IMR-90 (cell line): Measurements from ENCODE around the gene ANKRD34C. TPM values are rescaled to one million over a fixed set of nuclear protein-coding genes. Genes with fewer than 3 reads are reported as not detected.

Source experiments
- ATAC-seq: fragments of 200-7000 bp; cut with Tn5 transposase; 2 replicates; pipeline ENCODE4 v1.9.1; 2020; ENCODE audit warnings: low read depth, mild to moderate bottlenecking, moderate library complexity
- Bru-seq: library from RNA; stranded (reverse); fragments of 400-500 nt; gene quantifications from one replicate; lab custom pipeline; 2021; lab: Mats Ljungman, UMichigan
- BruChase-seq, 2 experiments: library from RNA; stranded (reverse); fragments of 400-500 nt; gene quantifications; one replicate each; lab custom pipeline; 2021; lab: Mats Ljungman, UMichigan
- BruUV-seq: library from RNA; stranded (reverse); fragments of 400-500 nt; replicated peaks from 2 replicates; lab custom pipeline; 2021; lab: Mats Ljungman, UMichigan
- CTCF ChIA-PET: fragments of 300-600 bp; formaldehyde crosslinking; extraction: SDS; loops from one replicate; lab custom pipeline; 2021; ENCODE audit warnings: antibody characterized with exemption; lab: Yijun Ruan, JAX
- POLR2A ChIA-PET: fragments of 300-600 bp; sonication (Branson Sonifier 250); formaldehyde crosslinking; loops from one replicate; lab custom pipeline; 2022; ENCODE audit warnings: antibody characterized with exemption; ENCODE audit not compliant: unreplicated experiment; lab: Charles Lee
- DNase-seq: peaks from one replicate; pipeline ENCODE4 v3.0.0; 2013
- H2AFZ ChIP-seq: replicated peaks from 2 replicates; pipeline ENCODE3; 2013; ENCODE audit warnings: low read length, mild to moderate bottlenecking; ENCODE audit not compliant: poor library complexity
- H2AK5ac ChIP-seq: 2 replicates; pipeline ENCODE4 v1.6.1; 2013; ENCODE audit warnings: low read depth, low read length, inconsistent platforms
- H2AK9ac ChIP-seq: replicated peaks from 2 replicates; pipeline ENCODE3; 2013; ENCODE audit warnings: mild to moderate bottlenecking, low read depth, low read length, moderate library complexity; ENCODE audit not compliant: poor library complexity
- H2BK120ac ChIP-seq: 2 replicates; pipeline ENCODE4 v1.6.1; 2013; ENCODE audit warnings: low read depth, low read length, inconsistent platforms
- H2BK15ac ChIP-seq: 3 replicates; pipeline ENCODE4 v1.6.1; 2013; ENCODE audit warnings: low read depth, low read length, inconsistent platforms
- H2BK20ac ChIP-seq: 2 replicates; pipeline ENCODE4 v1.6.1; 2013; ENCODE audit warnings: low read depth, mild to moderate bottlenecking, inconsistent platforms, low read length, moderate library complexity
- H2BK5ac ChIP-seq: 2 replicates; pipeline ENCODE4 v1.6.1; 2013; ENCODE audit warnings: mild to moderate bottlenecking, low read depth, low read length, inconsistent platforms; ENCODE audit not compliant: poor library complexity, severe bottlenecking
- H3K14ac ChIP-seq: replicated peaks from 2 replicates; pipeline ENCODE4 v1.6.1; 2013; ENCODE audit warnings: low read depth, low read length, inconsistent platforms
- H3K18ac ChIP-seq: 2 replicates; pipeline ENCODE4 v1.6.1; 2013; ENCODE audit warnings: low read depth, low read length, control low read depth
- H3K23ac ChIP-seq: 2 replicates; pipeline ENCODE4 v1.6.1; 2013; ENCODE audit warnings: low read depth, low read length, inconsistent platforms
- H3K27ac ChIP-seq: 2 replicates; pipeline ENCODE4 v1.5.1; 2013; ENCODE audit warnings: mild to moderate bottlenecking, control low read depth, low read length; ENCODE audit not compliant: insufficient read depth
- H3K27me3 ChIP-seq: 2 replicates; pipeline ENCODE4 v1.6.1; 2013; ENCODE audit warnings: low read length; ENCODE audit not compliant: control insufficient read depth, insufficient read depth
- H3K36me3 ChIP-seq: 2 replicates; pipeline ENCODE4 v1.6.1; 2013; ENCODE audit warnings: low read length, mixed read lengths; ENCODE audit not compliant: control insufficient read depth, insufficient read depth
- H3K4ac ChIP-seq: 2 replicates; pipeline ENCODE4 v1.6.1; 2013; ENCODE audit warnings: low read depth, low read length, inconsistent platforms
- H3K4me1 ChIP-seq: 2 replicates; pipeline ENCODE4 v1.6.1; 2013; ENCODE audit warnings: low read length, mixed read lengths; ENCODE audit not compliant: control insufficient read depth, insufficient read depth
- H3K4me2 ChIP-seq: 2 replicates; pipeline ENCODE4 v1.6.1; 2013; ENCODE audit warnings: low read depth, mild to moderate bottlenecking, control low read depth, low read length, moderate library complexity
- H3K4me3 ChIP-seq: 2 replicates; pipeline ENCODE4 v1.5.1; 2013; ENCODE audit warnings: low read depth, mild to moderate bottlenecking, control low read depth, low read length, moderate library complexity; ENCODE audit not compliant: insufficient read depth
- H3K56ac ChIP-seq: 2 replicates; pipeline ENCODE4 v1.6.1; 2013; ENCODE audit warnings: low read length, inconsistent platforms; ENCODE audit not compliant: insufficient read depth; ENCODE audit errors: extremely low read depth
- H3K79me1 ChIP-seq, 2 experiments: 2 replicates each; pipeline ENCODE4 v1.6.1; 2013; ENCODE audit warnings: low read length in 2 of 2, inconsistent platforms in 1 of 2, low read depth in 1 of 2
- H3K9ac ChIP-seq: 2 replicates; pipeline ENCODE4 v1.6.1; 2013; ENCODE audit warnings: low read depth, low read length, control low read depth
- H3K9me1 ChIP-seq: 2 replicates; pipeline ENCODE4 v1.6.1; 2013; ENCODE audit warnings: low read length, inconsistent platforms; ENCODE audit not compliant: insufficient read depth
- H3K9me3 ChIP-seq: 2 replicates; pipeline ENCODE4 v1.6.1; 2013; ENCODE audit warnings: low read length; ENCODE audit not compliant: control insufficient read depth, insufficient read depth
- H4K20me1 ChIP-seq: 2 replicates; pipeline ENCODE4 v1.6.1; 2013; ENCODE audit warnings: low read length, inconsistent platforms; ENCODE audit not compliant: insufficient read depth
- H4K5ac ChIP-seq: 2 replicates; pipeline ENCODE4 v1.6.1; 2013; ENCODE audit warnings: mild to moderate bottlenecking, low read depth, low read length, control low read depth
- H4K8ac ChIP-seq, 2 experiments: 2 replicates each; pipeline ENCODE4 v1.6.1; 2013; ENCODE audit warnings: low read depth in 2 of 2, low read length in 2 of 2, control low read depth in 1 of 2, inconsistent platforms in 1 of 2
- H4K91ac ChIP-seq: 2 replicates; pipeline ENCODE4 v1.6.1; 2013; ENCODE audit warnings: low read depth, low read length, inconsistent platforms; ENCODE audit not compliant: insufficient read depth
- CEBPB ChIP-seq: IDR thresholded peaks from 2 replicates; pipeline ENCODE4 v1.6.1; 2012; ENCODE audit warnings: low read depth, low read length, improper control_type of control experiment
- CHD1 ChIP-seq: IDR thresholded peaks from 2 replicates; pipeline ENCODE4 v1.6.1; 2012; ENCODE audit warnings: low read depth, low read length, improper control_type of control experiment
- FOS ChIP-seq: fragments of 150-350 bp; IDR thresholded peaks from 2 replicates; pipeline ENCODE4 v1.6.1; 2016; ENCODE audit warnings: low read depth, low read length
- MAFK ChIP-seq: IDR thresholded peaks from 2 replicates; pipeline ENCODE4 v1.6.1; 2012; ENCODE audit warnings: low read depth, low read length, improper control_type of control experiment
- NFE2L2 ChIP-seq: fragments of 150-350 bp; IDR thresholded peaks from 2 replicates; pipeline ENCODE4 v1.6.1; 2016; ENCODE audit warnings: low read depth, mild to moderate bottlenecking, low read length
- POLR2A ChIP-seq: IDR thresholded peaks from 2 replicates; pipeline ENCODE4 v1.6.1; 2012; ENCODE audit warnings: mild to moderate bottlenecking, low read depth, low read length
- RAD21 ChIP-seq: IDR thresholded peaks from 2 replicates; pipeline ENCODE4 v1.6.1; 2012; ENCODE audit warnings: low read length, improper control_type of control experiment
- RFX5 ChIP-seq: IDR thresholded peaks from 2 replicates; pipeline ENCODE4 v1.8.0; 2012; ENCODE audit warnings: low read depth, mild to moderate bottlenecking, low read length, moderate library complexity
- SMC3 ChIP-seq: fragments of 150-350 bp; IDR thresholded peaks from 2 replicates; pipeline ENCODE4 v1.6.1; 2016; ENCODE audit warnings: low read depth, mild to moderate bottlenecking, antibody characterized with exemption, low read length, moderate library complexity
- WGBS, 2 experiments: methylation state at CpG; one replicate each; pipeline versions ENCODE4 v1.1.5 to v1.1.7; 2013; ENCODE audit warnings: missing lambda C conversion rate in 2 of 2; ENCODE audit not compliant: insufficient read length in 1 of 2; ENCODE audit errors: extremely low coverage in 2 of 2; 5-methylcytosine and 5-hydroxymethylcytosine counted together
- dilution Hi-C: fragments of 300-500 bp; cut with HindIII; formaldehyde crosslinking; loops from one replicate; pipeline ENCODE4 v1.14.3; 2018; ENCODE audit warnings: low sequenced_read_pairs; ENCODE audit not compliant: unreplicated experiment
- in situ Hi-C: fragments of 300-500 bp; cut with MboI; formaldehyde crosslinking; loops from 3 replicates; pipeline ENCODE4 v1.14.3; 2019; ENCODE audit warnings: low sequenced_read_pairs, inconsistent platforms, mixed read lengths
- intact Hi-C: fragments of 100-400 bp; cut with micrococcal nuclease; formaldehyde crosslinking; loops from 2 replicates; pipeline ENCODE4 v1.10.0; 2022
- long read RNA-seq: library from polyadenylated mRNA; unstranded; transcript quantifications from one replicate; pipeline ENCODE4 v2.0.0, GENCODE V29; 2021; ENCODE audit not compliant: unreplicated experiment
- polyA plus RNA-seq, 3 experiments: library from polyadenylated mRNA; depleted of rRNA; stranded (reverse); fragments of >200 nt; gene quantifications; 2 replicates each; pipeline ENCODE4 v1.2.3, GENCODE V29; 2012; ENCODE audit warnings: low replicate concordance in 1 of 3
- total RNA-seq: library from RNA; depleted of rRNA; stranded (reverse); fragments of >200 nt; gene quantifications from 2 replicates; pipeline ENCODE4 v1.2.3, GENCODE V29; 2012; rRNA removed
- TF ChIP-seq, protein P1 (sequence below): fragments of 150-350 bp; IDR thresholded peaks from 2 replicates; pipeline ENCODE4 v1.6.1; 2017; ENCODE audit warnings: mild to moderate bottlenecking, antibody characterized with exemption, low read length, low read depth

Gene ANKRD34C
- not detected in 2 replicates for total RNA-seq
- not detected in 2 replicates for polyA plus RNA-seq (2012; rRNA removed)
- polyA plus RNA-seq (2012; cell fraction: cytosol; rRNA removed): not detected in 2 replicates
- polyA plus RNA-seq (2012; cell fraction: nucleus; rRNA removed; ENCODE audit: low replicate concordance): not detected in 2 replicates
- Bru-seq, nascent RNA: not detected
- not detected for BruChase-seq, experiment 1, labeled RNA remaining after a 6-hour chase
- not detected for BruChase-seq, experiment 2, labeled RNA remaining after a 2-hour chase
- long read RNA-seq: 0 reads

DNA sequence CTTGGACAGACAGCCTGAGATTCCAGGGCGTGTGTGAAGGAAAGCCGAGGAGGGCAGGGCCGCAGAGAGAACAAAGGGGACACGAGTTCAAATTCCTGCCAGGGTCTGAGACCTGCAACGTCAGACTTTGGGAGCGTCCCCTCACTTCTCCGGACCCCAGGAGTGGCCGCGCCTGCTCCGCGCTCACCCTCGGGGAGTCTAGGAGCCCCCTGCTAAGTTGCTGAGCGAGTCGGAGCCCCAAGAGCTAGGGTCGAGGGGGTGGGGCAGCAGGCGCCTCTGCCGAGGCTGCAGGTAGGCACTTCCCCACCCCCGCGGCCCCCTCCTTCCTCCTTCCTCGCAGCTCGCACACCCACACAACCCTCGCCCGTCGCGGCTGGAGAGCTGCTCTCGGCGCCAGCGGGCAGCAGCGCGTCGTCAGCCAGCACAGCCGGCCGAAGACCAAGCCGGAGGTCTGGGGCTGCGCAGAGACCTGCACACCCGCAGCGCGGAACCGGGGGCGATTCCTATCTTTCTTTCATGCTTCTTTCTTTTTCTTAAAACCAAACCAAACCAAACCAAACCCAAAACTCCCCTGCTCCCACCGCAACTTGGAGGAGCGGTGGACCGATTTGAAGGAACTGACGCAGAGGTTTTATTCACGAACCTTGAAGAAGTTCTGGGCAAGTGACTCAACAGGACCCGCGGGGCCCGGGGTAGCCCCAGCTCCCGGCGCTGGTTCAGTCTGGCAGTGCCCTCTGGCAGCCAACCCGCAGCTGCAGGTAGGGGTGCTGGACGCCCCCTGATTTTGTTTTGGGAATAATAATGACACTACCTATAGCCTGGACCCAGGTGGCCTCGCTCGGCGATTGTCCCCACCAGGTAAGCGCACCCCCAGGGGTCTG, at the start of gene ANKRD34C:
Gene ANKRD34C, plus strand, starts transcription at position 352 of the 881 bp plus-strand sequence. CDS start 10,563 bp downstream, outside the sequence.
- no peak for TF ChIP-seq CEBPB
- no peak for TF ChIP-seq NFE2L2
- TF ChIP-seq POLR2A: no peak
- TF ChIP-seq, protein P1, sequence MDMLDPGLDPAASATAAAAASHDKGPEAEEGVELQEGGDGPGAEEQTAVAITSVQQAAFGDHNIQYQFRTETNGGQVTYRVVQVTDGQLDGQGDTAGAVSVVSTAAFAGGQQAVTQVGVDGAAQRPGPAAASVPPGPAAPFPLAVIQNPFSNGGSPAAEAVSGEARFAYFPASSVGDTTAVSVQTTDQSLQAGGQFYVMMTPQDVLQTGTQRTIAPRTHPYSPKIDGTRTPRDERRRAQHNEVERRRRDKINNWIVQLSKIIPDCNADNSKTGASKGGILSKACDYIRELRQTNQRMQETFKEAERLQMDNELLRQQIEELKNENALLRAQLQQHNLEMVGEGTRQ: no peak
- no peak for TF ChIP-seq MAFK
- TF ChIP-seq SMC3: no peak
- TF ChIP-seq RAD21: no peak
- no peak for TF ChIP-seq FOS
- TF ChIP-seq CHD1: no peak
- TF ChIP-seq RFX5: no peak
- in situ Hi-C loops (no loop called here), dilution Hi-C loops (no loop called here), intact Hi-C loops (no loop called here)
- Histone ChIP-seq H3K23ac (no peak within 1 kb of the TSS), H2AK5ac (no peak within 1 kb of the TSS), H3K79me1 (no peaks in the 10 kb centered on the region), H4K91ac (no peak within 1 kb of the TSS), H2BK20ac (no peak within 1 kb of the TSS), H4K20me1 (no peaks in the 10 kb centered on the region), H2AFZ (no peak within 1 kb of the TSS), H4K8ac (no peak within 1 kb of the TSS), H3K9me3 (no peaks in the 10 kb centered on the region), H3K4me1 (no peaks in the 10 kb centered on the region), H3K27me3 (peaks cover 28% of the 10 kb centered on the region), H3K56ac (no peak within 1 kb of the TSS), H3K4me3 (no peak within 1 kb of the TSS), H3K9ac (no peak within 1 kb of the TSS), H3K36me3 (no peaks in the 10 kb centered on the region), H3K4ac (no peak within 1 kb of the TSS), H3K14ac (no peak within 1 kb of the TSS), H2BK5ac (no peak within 1 kb of the TSS), H4K5ac (no peak within 1 kb of the TSS), H2BK120ac (no peak within 1 kb of the TSS), H3K27ac (no peak within 1 kb of the TSS), H3K18ac (no peak within 1 kb of the TSS), H2AK9ac (no peak within 1 kb of the TSS), H2BK15ac (no peak within 1 kb of the TSS), H3K9me1 (no peaks in the 10 kb centered on the region), H3K4me2 (no peak within 1 kb of the TSS)
- POLR2A ChIA-PET: no interaction called here
- CTCF ChIA-PET: no interaction called here
- no TSS peak for BruUV-seq
- WGBS, 2 experiments: 16% methylated on average over 22 of the region's 56 CpGs; no CpG with 5 or more reads in 1 of the 2 experiments
- DNase-seq (no peak), ATAC-seq (no peak)
